SK-N-SH (cell line): ENCODE measurements around the gene ARHGEF37.

ENCODE experiments used
- EP300 ChIP-seq, 2 experiments: IDR thresholded peaks; 2 replicates each; pipeline versions ENCODE4 v1.4.0 to v1.6.1; 2012; ENCODE audit warnings: borderline replicate concordance in 1 of 2, low read depth in 1 of 2, low read length in 1 of 2
- EZH2phosphoT487 ChIP-seq: fragments of 200-600 bp; sonication (generic); IDR thresholded peaks from 2 replicates; pipeline ENCODE4 v1.6.1; 2017; ENCODE audit warnings: low read depth, mixed run types, mild to moderate bottlenecking, antibody characterized with exemption, moderate library complexity, borderline replicate concordance
- POLR2AphosphoS5 ChIP-seq: IDR thresholded peaks from 2 replicates; pipeline ENCODE4 v1.6.1; 2012; ENCODE audit warnings: low read depth, low read length
- RFX5 ChIP-seq: IDR thresholded peaks from 2 replicates; pipeline ENCODE4 v1.6.1; 2012; ENCODE audit warnings: mild to moderate bottlenecking, improper control_type of control experiment, low read length
- SMC3 ChIP-seq: IDR thresholded peaks from 2 replicates; pipeline ENCODE4 v1.6.1; 2012; ENCODE audit warnings: low read depth, low read length, improper control_type of control experiment
- TEAD4 ChIP-seq: IDR thresholded peaks from 2 replicates; pipeline ENCODE4 v1.4.0; 2012; ENCODE audit warnings: mild to moderate bottlenecking, borderline replicate concordance; ENCODE audit not compliant: insufficient read depth
- USF1 ChIP-seq: IDR thresholded peaks from 2 replicates; pipeline ENCODE4 v1.4.0; 2012; ENCODE audit warnings: low read depth, borderline replicate concordance
- TF ChIP-seq, protein P1 (sequence below): fragments of 200-600 bp; sonication (generic); IDR thresholded peaks from 2 replicates; pipeline ENCODE4 v1.6.1; 2017; ENCODE audit warnings: antibody characterized with exemption, mild to moderate bottlenecking, moderate library complexity
- TF ChIP-seq, protein P2 (sequence below): IDR thresholded peaks from 2 replicates; pipeline ENCODE4 v1.4.0; 2012; ENCODE audit warnings: low read depth

- TF ChIP-seq EP300 (IDR thresholded peaks at IDR 0.05; ENCODE audit: borderline replicate concordance in 1 of 2, low read depth in 1 of 2, low read length in 1 of 2) (no peak), TEAD4 (no peak), EZH2phosphoT487 (no peak), POLR2AphosphoS5 (no peak), SMC3 (no peak), RFX5 (no peak), USF1 (no peak)
- TF ChIP-seq, protein P1, sequence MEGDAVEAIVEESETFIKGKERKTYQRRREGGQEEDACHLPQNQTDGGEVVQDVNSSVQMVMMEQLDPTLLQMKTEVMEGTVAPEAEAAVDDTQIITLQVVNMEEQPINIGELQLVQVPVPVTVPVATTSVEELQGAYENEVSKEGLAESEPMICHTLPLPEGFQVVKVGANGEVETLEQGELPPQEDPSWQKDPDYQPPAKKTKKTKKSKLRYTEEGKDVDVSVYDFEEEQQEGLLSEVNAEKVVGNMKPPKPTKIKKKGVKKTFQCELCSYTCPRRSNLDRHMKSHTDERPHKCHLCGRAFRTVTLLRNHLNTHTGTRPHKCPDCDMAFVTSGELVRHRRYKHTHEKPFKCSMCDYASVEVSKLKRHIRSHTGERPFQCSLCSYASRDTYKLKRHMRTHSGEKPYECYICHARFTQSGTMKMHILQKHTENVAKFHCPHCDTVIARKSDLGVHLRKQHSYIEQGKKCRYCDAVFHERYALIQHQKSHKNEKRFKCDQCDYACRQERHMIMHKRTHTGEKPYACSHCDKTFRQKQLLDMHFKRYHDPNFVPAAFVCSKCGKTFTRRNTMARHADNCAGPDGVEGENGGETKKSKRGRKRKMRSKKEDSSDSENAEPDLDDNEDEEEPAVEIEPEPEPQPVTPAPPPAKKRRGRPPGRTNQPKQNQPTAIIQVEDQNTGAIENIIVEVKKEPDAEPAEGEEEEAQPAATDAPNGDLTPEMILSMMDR: no peak
- TF ChIP-seq, protein P2, sequence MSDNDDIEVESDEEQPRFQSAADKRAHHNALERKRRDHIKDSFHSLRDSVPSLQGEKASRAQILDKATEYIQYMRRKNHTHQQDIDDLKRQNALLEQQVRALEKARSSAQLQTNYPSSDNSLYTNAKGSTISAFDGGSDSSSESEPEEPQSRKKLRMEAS: no peak
Observed at GRCh38 chr5:149572170-149572569, 9.1 kb upstream of the ARHGEF37 start.
